OCI-LY1 (cell line): ENCODE data around the gene CCDC142.

ENCODE experiments used
- CTCF ChIP-seq: fragments of 200-600 bp; sonication (generic), shearing (Covaris generic); IDR thresholded peaks from 2 replicates; pipeline ENCODE4 v1.5.1; 2017; ENCODE audit warnings: mild to moderate bottlenecking, antibody characterized with exemption, low read length, moderate library complexity, mixed read lengths
- EZH2 ChIP-seq: fragments of 200-600 bp; sonication (generic), shearing (Covaris generic); IDR thresholded peaks from 2 replicates; pipeline ENCODE4 v1.8.0; 2017; ENCODE audit warnings: borderline replicate concordance, mixed run types, mild to moderate bottlenecking, antibody characterized with exemption, low read length, moderate library complexity, mixed read lengths

- TF ChIP-seq CTCF (no peak), EZH2 (no peak)
Observed at GRCh38 chr2:74502147-74502719, 19.4 kb upstream of the CCDC142 start.
